ENCODE data around the gene GRK7.
"Not testable (repeated sequence)": the region's sequence is repeated elsewhere in the genome, so short reads cannot be mapped to it uniquely, and the experiment has no call there.

The GRK7 gene

GRCh38 chr3:141796081-141796888 is 33.1 kb downstream of the GRK7 start:
- DNase-seq = no peak

GRCh38 chr3:141796889-141797781 is 33.9 kb downstream of the GRK7 start:
- DNase-seq = no peak

- DNase-seq = no peak
These were observed 34.7 kb downstream of the GRK7 start for GRCh38 chr3:141797819-141798447.

- DNase-seq = no peak
These were observed 35.2 kb downstream of the GRK7 start for GRCh38 chr3:141798448-141798845.

- no peak for DNase-seq
These were observed 39.3 kb downstream of the GRK7 start for GRCh38 chr3:141802316-141803077.

- not testable (repeated sequence) for DNase-seq
These were observed 40.3 kb downstream of the GRK7 start for GRCh38 chr3:141803538-141803937.

GRCh38 chr3:141804447-141804777 is 41.2 kb downstream of the GRK7 start:
- no peak for DNase-seq

- DNase-seq = no peak
These were observed 41.8 kb downstream of the GRK7 start for GRCh38 chr3:141804778-141805639.

- no peak for DNase-seq
These were observed 44.2 kb downstream of the GRK7 start for GRCh38 chr3:141807277-141808033.

GRCh38 chr3:141808586-141808985 is 45.4 kb downstream of the GRK7 start:
- DNase-seq = no peak

GRCh38 chr3:141810161-141810560 is 47.0 kb downstream of the GRK7 start:
- DNase-seq = no peak

GRCh38 chr3:141811348-141811747 is 48.1 kb downstream of the GRK7 start:
- no peak for DNase-seq

GRCh38 chr3:141812084-141812483 is 48.9 kb downstream of the GRK7 start:
- DNase-seq = no peak

GRCh38 chr3:141812586-141812985 is 49.4 kb downstream of the GRK7 start:
- DNase-seq = no peak
